HG03039 (cell line): ENCODE results near the gene SPATA19.

Experiments used
- ATAC-seq: cut with Tn5 transposase; IDR thresholded peaks from one replicate; pipeline ENCODE4 v1.9.1; 2021; ENCODE audit warnings: mild to moderate bottlenecking, moderate library complexity; ENCODE audit not compliant: unreplicated experiment

Gene SPATA19

GRCh38 chr11:133819114-133819513 is 26.2 kb downstream of the SPATA19 start:
- ATAC-seq = no peak

GRCh38 chr11:133818302-133818701 is 27.0 kb downstream of the SPATA19 start:
- ATAC-seq = no peak

GRCh38 chr11:133817449-133817848 is 27.9 kb downstream of the SPATA19 start:
- no peak for ATAC-seq

GRCh38 chr11:133816146-133816870 is 29.0 kb downstream of the SPATA19 start:
- ATAC-seq = no peak

GRCh38 chr11:133815636-133816035 is 29.7 kb downstream of the SPATA19 start:
- ATAC-seq = no peak

- no peak for ATAC-seq
Measured at GRCh38 chr11:133814588-133815100, 30.7 kb downstream of the SPATA19 start.

- no peak for ATAC-seq
Measured at GRCh38 chr11:133811850-133812685, 33.2 kb downstream of the SPATA19 start.

GRCh38 chr11:133810766-133811165 is 34.5 kb downstream of the SPATA19 start:
- no peak for ATAC-seq

- no peak for ATAC-seq
Measured at GRCh38 chr11:133809569-133810491, 35.5 kb downstream of the SPATA19 start.

- no peak for ATAC-seq
Measured at GRCh38 chr11:133808393-133809140, 36.7 kb downstream of the SPATA19 start.

- ATAC-seq = no peak
Measured at GRCh38 chr11:133803026-133803425, 42.3 kb downstream of the SPATA19 start.

GRCh38 chr11:133801356-133801755 is 44.0 kb downstream of the SPATA19 start:
- ATAC-seq = no peak

- ATAC-seq = no peak
Measured at GRCh38 chr11:133800666-133801065, 44.6 kb downstream of the SPATA19 start.

GRCh38 chr11:133797554-133797953 is 47.8 kb downstream of the SPATA19 start:
- no peak for ATAC-seq

GRCh38 chr11:133796043-133796795 is 49.1 kb downstream of the SPATA19 start:
- no peak for ATAC-seq

- no peak for ATAC-seq
Measured at GRCh38 chr11:133795088-133795487, 50.2 kb downstream of the SPATA19 start.

GRCh38 chr11:133794205-133794604 is 51.1 kb downstream of the SPATA19 start:
- no peak for ATAC-seq

- no peak for ATAC-seq
Measured at GRCh38 chr11:133793271-133794035, 51.9 kb downstream of the SPATA19 start.

- ATAC-seq = no peak
Measured at GRCh38 chr11:133790995-133791394, 54.3 kb downstream of the SPATA19 start.
